ENCODE measurements around the gene UNKL.
"Not testable (repeated sequence)": the region's sequence is repeated elsewhere in the genome, so short reads cannot be mapped to it uniquely, and the experiment has no call there.

The UNKL gene

DNA sequence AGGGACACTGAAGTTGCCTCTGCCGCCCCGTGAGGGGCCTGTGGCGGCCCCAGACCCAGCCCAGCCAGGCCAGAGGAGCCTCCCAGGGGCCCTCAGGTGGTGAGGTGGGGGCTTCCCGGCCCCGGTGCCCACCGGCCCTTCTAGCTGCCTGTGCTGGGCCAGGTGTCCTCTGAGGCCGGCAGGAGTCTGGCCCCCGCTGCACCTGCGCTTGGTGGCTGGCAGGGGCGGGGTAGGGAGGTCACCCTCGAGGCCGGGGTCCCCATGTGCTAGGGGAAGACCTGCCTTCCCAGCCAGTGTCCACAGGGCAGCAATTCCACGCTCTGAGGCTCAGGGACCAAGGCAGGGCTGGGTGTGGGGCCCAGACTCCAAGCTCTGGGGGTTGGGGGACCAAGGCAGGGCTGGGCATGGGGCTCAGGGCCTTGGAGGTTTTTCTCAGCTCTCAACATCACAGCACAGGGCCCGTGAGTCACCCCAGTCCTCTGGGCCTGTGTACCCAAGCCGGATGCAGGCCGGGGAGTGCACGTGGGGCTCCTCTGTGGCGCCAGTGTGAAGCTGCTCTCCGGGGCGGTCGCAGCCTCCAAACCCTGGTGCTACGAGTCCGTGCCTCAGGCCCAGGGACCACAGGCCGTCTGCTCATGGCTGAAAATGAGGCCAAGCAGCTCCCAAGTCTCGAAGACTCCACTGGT is 31.2 kb upstream of the UNKL start:
- DNase-seq (ENCODE audit: low spot score), result no peak

DNA sequence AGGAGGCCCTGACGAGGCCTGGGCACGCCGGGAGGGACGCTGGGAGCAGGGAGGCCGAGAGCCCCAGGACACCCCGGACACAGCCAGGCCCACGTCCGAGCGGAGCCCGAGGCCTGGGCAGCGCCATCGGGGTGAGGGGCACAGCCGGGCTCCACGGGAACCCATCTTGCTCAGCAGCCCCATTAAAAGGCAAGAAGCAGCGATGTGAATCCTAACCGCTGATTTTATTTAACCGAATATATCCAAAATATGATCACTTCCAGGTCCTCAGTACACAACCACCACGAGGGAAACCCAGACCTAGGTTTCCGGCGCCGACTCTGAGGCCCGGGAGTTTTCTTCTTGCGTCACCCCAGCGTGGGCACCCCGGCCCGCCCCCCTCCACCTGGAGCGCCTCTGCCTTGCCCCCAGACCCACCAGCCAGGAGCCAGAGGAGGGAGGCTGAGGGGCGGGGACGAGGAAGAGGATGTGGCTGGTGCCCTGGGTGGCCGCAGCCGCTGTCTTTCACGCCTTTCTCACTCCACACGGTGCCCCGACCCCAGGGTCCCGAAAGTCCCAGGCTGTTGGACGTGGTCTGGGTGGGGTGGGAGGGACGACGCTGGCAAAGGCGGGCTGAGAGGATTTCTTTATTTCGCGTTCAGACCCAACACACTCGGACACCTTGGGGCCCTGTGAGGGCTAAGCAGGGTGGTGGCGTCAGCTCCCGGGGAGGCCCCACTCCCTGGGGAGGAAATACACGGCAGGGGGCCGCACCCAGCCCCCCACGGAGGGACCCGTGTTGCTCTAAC is 30.4 kb upstream of the UNKL start:
- no peak for DNase-seq (ENCODE audit: low spot score)

- no peak for DNase-seq (ENCODE audit: low spot score)
Observed at GRCh38 chr16:1443980-1444729, 29.7 kb upstream of the UNKL start, which contains the start of gene CCDC154. CCDC154 (minus strand) TSS chr16:1444556; CDS start chr16:1444322, 234 bp downstream.

- no peak for DNase-seq (ENCODE audit: low spot score)
Observed at GRCh38 chr16:1443403-1443973, 29.0 kb upstream of the UNKL start.

DNA sequence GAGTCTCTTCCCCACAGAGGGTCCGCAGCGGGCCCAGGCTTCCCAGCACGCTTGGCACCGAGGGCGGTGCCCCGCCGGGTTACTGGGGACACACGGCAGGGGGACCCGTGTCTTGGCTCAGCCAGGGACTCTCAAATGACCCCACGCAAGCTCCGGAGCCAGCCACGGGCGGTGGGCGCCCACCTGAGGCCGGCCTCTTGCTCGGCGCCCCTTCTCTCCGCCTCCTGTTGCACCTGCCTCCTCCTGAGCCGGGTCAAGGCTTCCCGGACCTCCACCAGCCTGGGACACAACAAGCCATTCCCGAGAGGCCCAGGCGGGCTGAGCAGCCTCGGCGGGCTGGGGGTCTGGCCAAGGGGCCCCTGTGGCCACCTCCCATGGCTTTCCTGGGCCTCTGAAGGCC is 28.2 kb upstream of the UNKL start:
- DNase-seq (ENCODE audit: low spot score), result no peak

DNA sequence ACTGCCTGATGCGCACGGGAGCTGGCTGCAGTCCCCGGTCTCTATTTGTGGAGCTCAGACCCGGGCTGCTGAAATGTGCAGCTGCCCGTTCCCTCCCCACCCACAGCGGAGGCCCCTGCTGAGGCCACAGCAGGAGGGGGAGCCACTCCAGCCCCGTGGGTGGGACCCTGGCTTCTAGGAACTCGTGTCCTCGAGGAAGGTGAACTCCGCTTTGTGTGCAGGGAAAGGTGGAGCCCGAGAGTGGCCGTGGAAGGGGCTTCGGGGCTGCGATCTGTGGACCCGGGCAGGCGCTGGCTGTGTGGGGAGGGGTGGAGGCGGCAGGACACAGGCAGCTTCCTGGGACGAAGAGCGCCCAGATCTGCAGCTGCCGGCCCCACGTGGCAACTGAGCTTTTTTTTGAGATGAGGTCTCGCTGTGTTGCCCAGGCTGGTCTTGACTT is 26.9 kb upstream of the UNKL start:
- DNase-seq (ENCODE audit: low spot score), result no peak

- not testable (repeated sequence) for DNase-seq (ENCODE audit: low spot score)
Observed at GRCh38 chr16:1439699-1440074, 25.2 kb upstream of the UNKL start.

DNA sequence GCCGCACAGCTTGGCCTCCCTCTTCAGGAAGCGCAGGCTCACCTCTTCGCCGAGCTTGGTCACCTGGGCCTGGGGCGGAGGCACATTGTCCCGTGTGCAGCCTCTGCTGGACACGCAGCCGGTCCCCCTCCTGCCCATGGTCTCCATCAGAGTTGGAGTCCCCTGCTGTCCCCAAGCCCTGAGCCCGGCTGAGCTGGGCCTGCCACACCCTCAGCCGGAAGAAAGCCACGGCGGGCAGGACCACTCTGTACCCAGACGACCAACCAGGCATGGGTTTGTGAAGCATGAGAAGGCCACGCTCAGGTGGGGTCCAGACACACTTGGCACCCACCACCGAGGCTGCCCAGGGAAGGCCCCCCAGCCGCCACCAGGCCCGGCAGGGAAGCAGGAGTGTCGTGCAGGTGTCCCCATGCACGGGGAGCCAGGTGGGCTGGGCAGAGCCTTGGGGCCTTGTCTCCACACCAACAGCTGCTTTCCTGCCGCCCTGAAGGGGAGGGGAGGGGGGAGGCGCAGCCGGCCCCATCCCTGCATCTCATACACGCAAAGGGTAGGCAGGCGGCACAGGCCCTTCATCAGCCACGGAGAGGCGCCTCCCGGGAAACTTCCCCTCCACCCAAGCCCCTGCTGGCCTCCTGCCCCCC is 24.7 kb upstream of the UNKL start:
- DNase-seq (ENCODE audit: low spot score), result no peak

- DNase-seq (ENCODE audit: low spot score), result no peak
Observed at GRCh38 chr16:1438229-1439057, 23.9 kb upstream of the UNKL start.

GRCh38 chr16:1437606-1438005 is 23.1 kb upstream of the UNKL start:
- no peak for DNase-seq (ENCODE audit: low spot score)

DNA sequence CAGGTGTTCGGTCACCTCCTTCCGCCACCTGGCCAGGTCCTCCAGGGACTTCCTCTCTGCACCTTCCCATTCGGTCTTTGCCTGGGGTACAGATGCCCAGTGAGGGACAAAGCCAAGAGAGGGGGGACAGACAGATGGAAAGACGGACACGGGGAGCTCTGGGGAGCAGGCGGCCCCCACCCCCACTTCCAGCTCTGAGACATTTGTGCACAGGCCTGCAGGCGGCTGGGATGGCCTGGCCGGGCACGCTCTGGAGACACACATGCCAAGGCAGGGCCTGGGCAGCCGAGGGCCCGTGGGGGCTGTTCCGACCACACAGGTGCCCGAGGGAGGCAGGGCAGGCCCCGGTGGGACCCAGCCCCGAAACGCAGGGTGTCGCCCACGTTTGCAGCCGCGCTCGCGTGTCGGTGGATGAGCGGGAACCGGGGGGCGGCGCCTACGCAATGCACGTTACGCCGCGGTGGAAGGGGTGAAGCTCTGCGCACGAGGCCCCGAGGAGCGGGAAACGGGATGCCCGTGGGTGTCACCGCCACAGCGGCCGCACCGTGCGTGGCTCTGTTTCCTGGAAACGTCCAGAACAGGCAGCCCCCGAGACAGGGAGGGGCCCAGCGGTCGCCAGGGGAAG is 22.3 kb upstream of the UNKL start:
- DNase-seq (ENCODE audit: low spot score), result no peak

- DNase-seq (ENCODE audit: low spot score), result no peak
Observed at GRCh38 chr16:1435921-1436697, 21.6 kb upstream of the UNKL start.

DNA sequence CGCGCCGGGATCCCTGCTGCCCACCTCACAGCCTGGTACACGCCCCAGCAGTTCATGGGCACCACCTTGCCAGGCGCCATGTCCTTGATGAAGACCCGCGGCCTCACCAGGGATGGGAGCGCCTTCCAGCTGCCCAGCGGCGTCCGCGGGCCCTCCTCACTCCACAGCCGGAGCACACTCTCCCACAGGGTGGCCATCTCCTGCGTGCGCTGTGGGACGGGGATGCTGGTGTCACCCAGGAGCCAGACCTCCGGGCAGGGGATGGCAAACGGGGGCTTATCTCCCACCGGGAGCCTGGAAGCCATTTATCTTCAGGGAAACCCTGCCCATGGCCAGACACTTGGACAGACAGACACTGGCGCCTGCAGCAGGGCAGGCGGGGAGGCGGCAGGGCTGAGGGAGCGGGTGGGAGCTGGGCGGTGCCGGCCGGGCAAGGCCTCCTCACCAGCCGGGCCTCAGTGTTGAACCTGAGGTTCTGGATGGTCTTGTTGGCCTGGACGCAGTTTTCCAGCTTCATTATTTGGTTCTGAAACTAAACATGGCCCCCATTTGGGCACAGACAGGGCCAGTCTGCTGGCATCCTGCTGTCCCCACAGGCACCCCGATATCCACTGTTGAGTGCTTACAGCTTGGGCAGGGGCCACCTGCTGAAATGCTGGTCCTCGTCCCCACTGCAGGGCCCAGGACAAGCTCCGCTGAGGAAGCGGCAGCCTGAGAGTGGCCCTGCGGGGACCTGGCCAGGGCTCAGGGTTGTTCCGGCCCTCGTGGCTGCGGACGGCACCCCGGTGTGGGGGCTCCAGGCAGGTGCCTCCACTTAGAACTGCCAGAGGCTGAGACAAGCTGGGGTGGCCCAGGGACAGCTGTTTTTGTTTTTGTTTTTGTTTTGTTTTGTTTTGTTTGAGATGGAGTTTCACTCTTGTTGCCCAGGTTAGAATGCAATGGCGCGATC is 20.4 kb upstream of the UNKL start:
- DNase-seq (ENCODE audit: low spot score), result no peak

- DNase-seq (ENCODE audit: low spot score), result no peak
Observed at GRCh38 chr16:1433756-1434155, 19.3 kb upstream of the UNKL start.

DNA sequence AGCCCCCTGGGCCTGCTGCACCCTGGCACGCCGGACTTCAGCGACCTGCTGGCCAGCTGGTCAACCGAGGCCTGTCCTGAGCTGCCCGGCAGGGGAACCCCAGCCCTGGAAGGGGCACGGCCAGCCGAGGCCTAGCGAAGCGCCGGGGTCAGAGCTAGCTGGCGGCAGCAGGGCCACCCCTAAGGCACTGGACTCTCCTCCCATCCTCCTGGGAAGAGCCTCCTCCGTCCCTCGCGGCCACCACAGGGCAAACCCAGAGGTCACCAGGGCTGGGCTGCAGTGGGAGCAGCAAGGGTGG is 18.7 kb upstream of the UNKL start:
- no peak for DNase-seq (ENCODE audit: low spot score)

- DNase-seq (ENCODE audit: low spot score), result no peak
Observed at GRCh38 chr16:1432388-1433262, 18.1 kb upstream of the UNKL start.

- DNase-seq (ENCODE audit: low spot score), result no peak
Observed at GRCh38 chr16:1431497-1432270, 17.2 kb upstream of the UNKL start.

Measured in COLO829 (cell line).